Hematopoietic multipotent progenitor cell treated with erythropoietin and hydrocortisone succinate and interleukin-3 and kit ligand, for 6 days (in vitro differentiated cells): ENCODE results near the gene GPR149.

Experiments used
- DNase-seq: peaks from one replicate; pipeline ENCODE4 v3.0.0-alpha.2; 2015

GPR149 gene

GRCh38 chr3:154338008-154338407 is 92.0 kb downstream of the GPR149 start:
- no peak for DNase-seq

GRCh38 chr3:154334973-154335420 is 95.0 kb downstream of the GPR149 start:
- peak; percentile 74 for DNase-seq

- no peak for DNase-seq
Observed at GRCh38 chr3:154327871-154328270, 102.1 kb downstream of the GPR149 start.

GRCh38 chr3:154324919-154325318 is 105.1 kb downstream of the GPR149 start:
- peak; percentile 38 for DNase-seq

- DNase-seq: peak; percentile 96
Observed at GRCh38 chr3:154323891-154324738, 105.9 kb downstream of the GPR149 start, which contains the start of gene DHX36. Gene DHX36 (minus strand): TSS chr3:154324487. CDS start chr3:154324416, 71 bp downstream.

GRCh38 chr3:154316974-154317767 is 112.8 kb downstream of the GPR149 start:
- no peak for DNase-seq

GRCh38 chr3:154314152-154314551 is 115.8 kb downstream of the GPR149 start:
- DNase-seq: no peak

GRCh38 chr3:154310840-154311239 is 119.2 kb downstream of the GPR149 start:
- no peak for DNase-seq

- DNase-seq: no peak
Observed at GRCh38 chr3:154307363-154307762, 122.6 kb downstream of the GPR149 start.

- no peak for DNase-seq
Observed at GRCh38 chr3:154304936-154305335, 125.1 kb downstream of the GPR149 start.

GRCh38 chr3:154304116-154304786 is 125.7 kb downstream of the GPR149 start:
- no peak for DNase-seq

- DNase-seq: no peak
Observed at GRCh38 chr3:154301561-154301960, 128.4 kb downstream of the GPR149 start.

GRCh38 chr3:154294016-154294415 is 136.0 kb downstream of the GPR149 start:
- DNase-seq: no peak

- no peak for DNase-seq
Observed at GRCh38 chr3:154290187-154290586, 139.8 kb downstream of the GPR149 start.
